GM18951 (cell line): ENCODE measurements around the gene NBEA.
"Not testable (repeated sequence)": the region's sequence is repeated elsewhere in the genome, so short reads cannot be mapped to it uniquely, and the experiment has no call there.

Source experiments
- POLR2A ChIP-seq: IDR thresholded peaks from 4 replicates; pipeline ENCODE4 v1.6.1; 2011; ENCODE audit warnings: mild to moderate bottlenecking; ENCODE audit not compliant: insufficient read length, insufficient read depth; ENCODE audit errors: extremely low read depth
- in situ Hi-C: fragments of 300-500 bp; cut with MboI; formaldehyde crosslinking; loops from one replicate; pipeline ENCODE4 v1.12.0; 2022; ENCODE audit warnings: low sequenced_read_pairs, mixed read lengths, inconsistent platforms; ENCODE audit not compliant: unreplicated experiment

The NBEA gene

DNA sequence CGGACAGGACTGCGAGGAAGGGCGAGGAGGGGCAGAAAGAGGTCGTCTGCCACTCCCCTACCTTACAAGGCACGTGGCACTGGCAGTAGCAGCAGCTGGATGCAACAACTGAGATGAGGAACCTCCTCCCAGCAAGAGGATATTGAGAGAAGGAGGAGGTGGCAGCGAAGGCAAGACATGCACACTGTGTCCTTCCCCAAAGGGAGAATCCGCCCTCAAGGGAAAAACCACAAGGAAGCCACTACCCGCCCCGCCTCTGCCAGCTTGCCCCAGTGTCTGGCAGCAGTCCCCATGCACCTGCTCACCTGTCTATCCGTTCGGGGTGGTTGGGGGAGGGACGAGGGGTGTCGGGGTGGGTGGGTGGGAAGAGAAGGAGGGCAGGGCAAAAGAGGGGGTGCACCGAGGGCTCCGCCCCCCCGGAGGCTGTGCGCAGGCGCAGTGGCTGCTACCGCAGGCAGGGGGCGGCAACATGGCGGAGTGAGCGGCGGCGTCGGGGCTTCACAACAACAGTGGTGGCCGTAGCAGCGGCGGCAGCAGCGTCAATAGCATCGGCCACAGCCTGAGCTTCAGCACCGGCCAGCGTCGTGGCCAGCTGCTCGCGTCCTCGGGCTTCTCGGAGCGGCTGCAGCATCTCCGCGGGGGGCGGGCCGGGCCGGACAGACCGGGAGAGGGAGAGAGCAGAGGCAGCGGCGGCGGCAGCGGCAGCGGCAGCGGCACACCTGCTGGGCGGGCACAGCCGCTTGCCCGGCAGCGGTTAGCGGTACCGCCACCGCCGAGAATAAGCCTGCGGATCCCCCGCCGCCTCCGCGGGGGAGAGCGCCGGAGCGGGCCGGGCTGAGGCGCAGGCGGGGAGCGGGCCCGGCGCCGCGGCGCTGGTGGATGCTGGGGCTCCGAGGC, at the start of gene NBEA:
TSS of gene NBEA (plus strand) at position 436 of the 897 bp plus-strand sequence. CDS start 551 bp downstream, outside the sequence.
- in situ Hi-C loops: no loop called here
- TF ChIP-seq POLR2A: peak; percentile 54

GRCh38 chr13:34894756-34895155, 47.3 kb upstream of the NBEA start:
- no peak for TF ChIP-seq POLR2A
- in situ Hi-C loops: no loop called here

DNA sequence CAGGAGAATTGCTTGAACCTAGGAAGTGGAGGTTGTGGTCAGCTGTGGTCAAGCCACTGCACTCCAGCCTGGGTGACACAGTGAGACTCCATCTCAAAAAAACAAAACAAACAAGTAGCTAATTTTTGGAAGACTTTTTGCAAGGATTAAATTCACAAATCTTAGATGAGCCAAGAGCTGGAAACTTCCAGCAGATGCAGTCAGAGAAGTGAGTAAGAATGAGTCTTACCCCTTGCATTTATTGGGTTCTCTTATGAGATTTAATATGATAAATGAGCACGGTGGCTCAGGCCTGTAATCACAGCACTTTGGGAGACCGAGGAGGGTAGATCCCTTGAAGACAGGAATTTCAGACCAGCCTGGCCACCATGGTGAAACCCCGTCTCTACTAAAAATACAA, 44.9 kb upstream of the NBEA start:
- in situ Hi-C loops: no loop called here
- TF ChIP-seq POLR2A: no peak

- in situ Hi-C loops: no loop called here
Observed at GRCh38 chr13:34899888-34900287, 42.2 kb upstream of the NBEA start.

DNA sequence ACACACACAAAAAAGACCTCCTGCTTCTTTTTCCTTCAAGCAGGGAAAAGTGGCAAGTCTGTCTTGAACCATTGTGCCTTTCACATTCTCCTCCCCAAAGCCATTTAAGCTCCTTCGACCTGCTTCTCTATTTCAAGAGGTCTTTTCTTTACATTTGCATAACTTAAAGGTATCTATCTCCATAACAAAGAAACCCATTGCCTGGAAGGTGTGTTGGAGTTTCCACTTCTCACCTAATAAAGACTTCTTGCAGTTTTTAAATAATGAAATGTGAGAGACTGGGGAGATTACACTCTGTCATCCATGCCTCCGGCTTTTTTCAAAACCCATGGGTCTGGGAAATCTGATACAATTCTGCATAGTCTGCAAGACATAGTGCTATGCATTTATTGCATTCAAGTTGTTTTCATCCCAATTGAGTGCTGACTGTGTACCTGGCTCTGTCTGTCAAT, 41.8 kb upstream of the NBEA start:
- in situ Hi-C loops: no loop called here
- no peak for TF ChIP-seq POLR2A

More at GRCh38 chr13:34899888-34900287, 42.2 kb upstream of the NBEA start:
- TF ChIP-seq POLR2A: no peak

DNA sequence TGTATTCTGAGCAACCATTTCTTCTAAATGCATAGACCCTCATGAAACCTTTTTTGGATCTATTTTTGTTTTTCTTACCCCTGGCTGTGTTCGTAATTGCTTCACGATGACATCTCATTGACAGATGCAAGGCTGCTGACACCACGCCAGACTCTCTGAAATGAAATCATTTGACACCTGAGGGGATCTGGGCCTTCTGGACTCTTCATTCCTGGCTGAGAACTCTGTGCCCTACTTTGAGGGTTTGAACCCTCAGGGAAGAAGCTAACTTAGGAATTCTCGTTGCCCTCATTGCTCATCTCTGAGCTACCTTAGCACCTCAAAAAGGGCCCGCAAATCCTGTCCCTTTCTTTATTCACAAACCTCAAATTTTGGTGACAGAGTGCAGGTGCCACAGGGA, 40.5 kb upstream of the NBEA start:
- no peak for TF ChIP-seq POLR2A
- in situ Hi-C loops: no loop called here

DNA sequence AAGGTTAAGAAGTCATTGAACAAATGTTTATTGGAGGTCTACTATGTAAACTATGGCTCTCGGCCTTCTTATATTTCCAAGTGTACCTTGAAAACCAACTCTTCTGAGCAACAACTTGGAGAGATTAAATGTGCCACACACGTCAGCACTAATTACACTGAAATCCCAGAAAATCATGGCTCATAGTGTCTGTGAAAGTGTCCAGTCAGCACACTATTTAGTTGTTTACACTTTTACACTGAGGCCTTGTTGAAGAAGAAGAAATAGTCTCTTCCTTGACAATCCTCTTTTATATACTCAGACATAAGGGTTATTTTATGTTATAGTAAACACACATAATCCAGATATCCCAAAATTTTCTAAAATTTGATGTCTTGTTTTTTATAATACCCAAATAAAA, 30.9 kb upstream of the NBEA start:
- TF ChIP-seq POLR2A: no peak
- in situ Hi-C loops: no loop called here

GRCh38 chr13:34913040-34913439, 29.0 kb upstream of the NBEA start:
- TF ChIP-seq POLR2A: no peak
- in situ Hi-C loops: no loop called here

DNA sequence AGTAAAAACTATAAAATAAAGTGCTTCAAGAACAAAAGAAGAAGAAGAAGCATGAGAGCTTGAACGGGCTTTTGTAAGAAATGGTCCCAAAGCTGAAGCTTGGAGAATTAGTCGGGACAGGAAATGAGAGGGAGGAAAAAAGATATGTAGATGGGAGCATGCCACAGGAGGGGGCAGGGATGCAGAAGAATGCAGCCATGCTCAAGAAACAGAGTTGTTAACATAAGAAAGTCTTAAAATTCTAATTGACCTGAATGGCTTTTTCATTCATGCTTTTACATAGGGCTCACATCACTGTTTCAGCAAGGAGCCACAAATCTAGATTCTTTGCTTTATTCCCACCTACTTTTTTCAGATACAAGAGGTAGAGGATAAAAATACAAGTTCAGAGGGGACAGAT, 27.7 kb upstream of the NBEA start:
- in situ Hi-C loops: no loop called here
- TF ChIP-seq POLR2A: no peak

DNA sequence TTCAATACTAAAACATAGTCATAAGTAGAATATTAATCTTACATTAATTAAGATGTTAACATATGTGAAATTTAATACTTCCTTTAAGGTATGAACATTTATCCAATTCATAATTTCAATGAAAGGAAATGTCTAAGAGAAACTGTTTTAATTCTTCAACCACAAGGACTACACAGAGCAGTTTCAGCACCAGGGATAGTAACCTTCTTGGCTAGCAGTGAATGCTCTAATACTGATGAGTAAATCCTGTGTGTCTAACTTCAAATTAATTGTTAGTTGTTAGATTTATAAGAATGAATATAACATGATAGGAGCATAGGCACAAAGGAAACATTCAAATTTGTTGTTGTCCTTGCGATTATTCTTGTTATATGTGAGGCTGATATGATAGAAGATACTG, 15.6 kb upstream of the NBEA start:
- in situ Hi-C loops: no loop called here
- no peak for TF ChIP-seq POLR2A

GRCh38 chr13:34928676-34929075, 13.4 kb upstream of the NBEA start:
- in situ Hi-C loops: not testable (repeated sequence)

DNA sequence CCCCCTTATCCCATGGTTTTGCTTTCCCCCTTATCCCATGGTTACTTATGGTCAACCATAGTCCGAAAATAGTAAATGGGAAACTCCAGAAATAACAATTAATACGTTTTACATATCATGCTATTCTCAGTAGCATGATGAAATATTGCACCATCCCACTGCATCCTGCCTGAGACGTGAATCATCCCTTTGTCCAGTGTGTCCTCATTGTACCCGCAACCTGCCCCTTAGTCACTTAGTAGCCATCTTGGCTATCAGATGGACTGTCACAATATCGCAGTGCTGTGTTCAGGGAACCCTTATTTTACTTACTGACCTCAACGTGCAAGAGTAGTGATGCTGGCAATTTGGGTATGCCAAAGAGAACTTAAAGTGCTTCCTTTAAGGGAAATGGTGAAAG, 10.5 kb upstream of the NBEA start:
- in situ Hi-C loops: no loop called here

DNA sequence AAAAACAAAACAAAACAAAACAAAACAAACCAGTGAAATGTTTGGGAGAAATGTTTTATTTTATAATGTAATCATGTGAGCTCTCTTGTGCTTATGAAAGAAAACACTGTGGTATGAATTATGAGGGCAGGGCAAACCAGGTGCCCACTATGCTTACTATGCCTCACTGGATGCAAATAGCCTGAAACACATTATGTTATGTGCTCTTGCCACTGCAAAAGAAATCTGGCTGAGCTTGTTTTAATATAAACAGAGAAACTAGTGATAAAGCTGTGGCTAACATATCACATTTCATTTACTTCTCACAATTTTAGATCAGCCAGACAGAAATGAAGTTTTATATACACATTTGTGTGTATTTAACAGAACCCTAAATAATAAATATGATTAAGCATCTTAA, 8.7 kb upstream of the NBEA start:
- in situ Hi-C loops: no loop called here
- TF ChIP-seq POLR2A: no peak

More for the DNA sequence above, 10.5 kb upstream of the NBEA start:
- no peak for TF ChIP-seq POLR2A

DNA sequence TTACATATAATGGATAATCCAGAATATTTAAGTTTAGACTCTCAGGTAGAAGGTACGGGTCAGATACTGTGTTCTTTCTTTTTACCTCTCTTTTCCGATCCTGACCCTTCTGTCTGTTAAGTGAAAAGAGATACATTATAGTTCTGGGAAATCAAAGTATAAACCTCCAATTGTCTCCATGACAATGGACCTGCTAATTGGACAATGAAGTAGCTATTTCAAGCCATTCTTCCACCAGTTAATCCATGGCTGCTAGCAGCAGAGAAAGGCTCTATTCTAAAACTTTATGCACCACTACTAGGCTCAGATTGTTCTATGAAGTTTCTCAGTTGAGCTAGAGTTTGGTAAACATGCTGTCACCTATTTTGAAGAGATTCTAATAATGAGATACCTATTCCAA, 8.3 kb upstream of the NBEA start:
- in situ Hi-C loops: no loop called here
- TF ChIP-seq POLR2A: no peak
